ENCODE results near the gene MAMDC4. TPM values are rescaled to one million over a fixed set of nuclear protein-coding genes. Genes with fewer than 3 reads are reported as not detected.

Gene MAMDC4
- total RNA-seq, 1 donor from 2014 or later: 13.4 TPM

- intact Hi-C loops (cut with micrococcal nuclease): no loop called here
- peak overlapping the region; percentile 98 for H3K27ac ChIP-seq (replicated peaks)
- H3K4me3 ChIP-seq: peak overlapping the region; percentile 89
- H3K36me3 ChIP-seq: peaks cover 20% of the 10 kb centered on the region
- no peak for TF ChIP-seq CTCF (IDR thresholded peaks at IDR 0.05; ENCODE audit: borderline replicate concordance)
- H3K4me1 ChIP-seq: peaks cover 81% of the 10 kb centered on the region
- peak; percentile 82 for DNase-seq
- H3K27me3 ChIP-seq (ENCODE audit: low read depth): peaks cover 41% of the 10 kb centered on the region
- H3K9me3 ChIP-seq (replicated peaks): no peaks in the 10 kb centered on the region
These were observed 4.9 kb upstream of the MAMDC4 start for GRCh38 chr9:136847088-136847825.

DNA sequence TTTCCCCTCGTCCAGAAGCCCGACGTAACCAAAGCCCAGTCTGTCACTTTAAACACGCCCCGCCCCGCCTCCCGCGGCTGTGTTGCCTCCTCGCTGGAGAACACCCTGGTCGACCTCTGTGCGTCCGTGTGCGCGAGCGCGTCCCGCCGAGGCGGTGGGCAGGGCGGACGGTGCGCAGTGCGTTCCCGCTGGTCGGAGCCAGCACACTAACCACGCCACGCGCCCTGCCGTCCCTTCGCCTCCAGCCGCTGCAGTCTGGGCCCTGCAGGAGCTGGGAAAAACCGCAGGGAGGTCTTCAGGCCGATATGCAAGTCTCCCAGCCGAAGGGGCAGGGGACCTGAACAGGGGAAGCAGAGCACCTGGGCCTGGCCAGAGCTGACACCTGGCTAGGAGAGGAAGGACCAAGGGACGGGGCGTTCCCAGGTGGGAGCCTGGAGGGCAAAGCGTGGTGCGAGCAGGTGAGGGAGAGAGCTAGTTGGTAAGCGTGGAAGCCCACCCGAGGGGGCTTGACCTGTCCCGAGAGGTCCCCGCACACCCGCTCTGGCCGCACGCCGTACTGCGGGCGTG is 4.2 kb upstream of the MAMDC4 start:
- intact Hi-C loops (cut with micrococcal nuclease): no loop called here

GRCh38 chr9:136848393-136849037 is 3.6 kb upstream of the MAMDC4 start:
- intact Hi-C loops (cut with micrococcal nuclease): no loop called here
- peak; percentile 51 for DNase-seq

More for the DNA sequence above, 4.2 kb upstream of the MAMDC4 start:
- no peak for TF ChIP-seq CTCF (IDR thresholded peaks at IDR 0.05; ENCODE audit: borderline replicate concordance)
- Histone ChIP-seq H3K36me3 (peaks cover 20% of the 10 kb centered on the region), H3K27ac (replicated peaks) (peak overlapping the region; percentile 98), H3K27me3 (ENCODE audit: low read depth) (peaks cover 40% of the 10 kb centered on the region), H3K9me3 (replicated peaks) (no peaks in the 10 kb centered on the region), H3K4me1 (peaks cover 78% of the 10 kb centered on the region), H3K4me3 (peak overlapping the region; percentile 89)
- peak; percentile 94 for DNase-seq

GRCh38 chr9:136849038-136849959 is 2.8 kb upstream of the MAMDC4 start, which contains the start of gene PHPT1:
TSS of gene PHPT1 (plus strand) at chr9:136849409. CDS start at chr9:136849431, 22 bp downstream.
- H3K4me3 ChIP-seq: peak within 1 kb of the TSS; percentile 89
- H3K27ac ChIP-seq (replicated peaks): peak within 1 kb of the TSS; percentile 98
- peaks cover 26% of the 10 kb centered on the region for H3K27me3 ChIP-seq (ENCODE audit: low read depth)
- peak; percentile 10 for TF ChIP-seq CTCF (IDR thresholded peaks at IDR 0.05; ENCODE audit: borderline replicate concordance)
- DNase-seq: peak; percentile 99
- H3K36me3 ChIP-seq: peaks cover 20% of the 10 kb centered on the region
- H3K9me3 ChIP-seq (replicated peaks): no peaks in the 10 kb centered on the region
- peaks cover 64% of the 10 kb centered on the region for H3K4me1 ChIP-seq
- intact Hi-C loops (cut with micrococcal nuclease): no loop called here

More at GRCh38 chr9:136848393-136849037, 3.6 kb upstream of the MAMDC4 start:
- H3K36me3 ChIP-seq: peaks cover 20% of the 10 kb centered on the region
- peaks cover 34% of the 10 kb centered on the region for H3K27me3 ChIP-seq (ENCODE audit: low read depth)
- no peak for TF ChIP-seq CTCF (IDR thresholded peaks at IDR 0.05; ENCODE audit: borderline replicate concordance)
- H3K27ac ChIP-seq (replicated peaks): peak overlapping the region; percentile 98
- no peaks in the 10 kb centered on the region for H3K9me3 ChIP-seq (replicated peaks)
- H3K4me1 ChIP-seq: peaks cover 72% of the 10 kb centered on the region
- H3K4me3 ChIP-seq: peak overlapping the region; percentile 89
